GM21515 (cell line): ENCODE data around the gene ATP8B3.
"Not testable (repeated sequence)": the region's sequence is repeated elsewhere in the genome, so short reads cannot be mapped to it uniquely, and the experiment has no call there.

Experiments used
- ATAC-seq: cut with Tn5 transposase; IDR thresholded peaks from one replicate; pipeline ENCODE4 v1.9.1; 2021; ENCODE audit not compliant: unreplicated experiment

Gene ATP8B3

DNA sequence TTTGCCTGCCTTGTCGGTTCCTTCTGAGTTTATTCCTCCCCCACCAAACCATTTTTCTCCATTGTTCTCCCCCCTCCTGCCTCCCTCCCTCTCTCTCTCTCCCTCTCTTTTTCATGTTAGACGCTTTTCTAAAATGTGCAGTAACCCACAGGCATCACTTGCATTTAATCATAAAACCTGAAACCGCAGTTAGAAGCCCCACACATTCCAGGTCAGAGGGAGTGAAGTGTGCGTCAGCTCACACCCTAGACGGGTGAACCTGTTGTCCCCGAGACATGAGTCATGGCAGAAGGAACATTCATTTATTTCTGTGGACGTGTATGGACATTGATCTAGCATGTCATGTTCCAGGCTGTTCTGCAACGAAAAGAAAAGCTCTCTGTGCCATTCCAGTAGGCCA lies 38.9 kb downstream of the ATP8B3 start:
- no peak for ATAC-seq

DNA sequence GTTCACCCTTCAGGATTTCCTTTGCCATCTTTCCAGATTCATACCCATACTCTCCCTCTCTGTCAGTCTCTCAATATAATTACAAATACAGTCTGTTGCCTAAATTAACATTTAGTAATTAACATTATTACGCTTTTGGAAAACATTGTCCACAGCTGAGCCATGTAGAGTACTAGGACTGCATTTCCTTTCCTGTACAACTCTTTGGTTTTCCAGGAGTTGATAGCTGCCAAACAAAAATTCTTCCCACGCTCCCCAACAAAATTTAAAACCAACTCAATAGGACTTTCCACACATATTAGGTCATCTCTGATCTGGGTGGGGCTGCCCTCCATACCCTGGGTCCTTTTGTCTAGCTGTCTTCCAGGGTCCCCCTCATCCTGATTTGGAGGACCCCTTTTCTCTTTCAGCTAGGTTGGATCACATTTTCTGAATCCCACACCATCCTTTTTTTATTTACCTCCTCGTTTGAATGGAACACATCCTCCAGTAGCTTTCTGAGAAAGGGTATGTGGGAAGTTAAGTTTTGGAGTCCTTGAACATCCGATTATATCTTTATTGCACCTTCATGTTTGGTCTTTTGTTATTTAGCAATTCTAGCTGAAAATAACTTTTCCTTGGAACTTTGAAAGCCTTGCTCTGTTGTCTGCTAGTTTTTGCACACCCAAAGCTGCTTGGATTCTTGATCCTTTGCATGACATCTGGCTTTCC lies 41.1 kb downstream of the ATP8B3 start:
- ATAC-seq: no peak

GRCh38 chr19:1769645-1769985 lies 42.5 kb downstream of the ATP8B3 start:
- ATAC-seq: no peak

- ATAC-seq: no peak
Measured at GRCh38 chr19:1768918-1769644, 43.0 kb downstream of the ATP8B3 start.

GRCh38 chr19:1768248-1768647 lies 43.8 kb downstream of the ATP8B3 start:
- no peak for ATAC-seq

DNA sequence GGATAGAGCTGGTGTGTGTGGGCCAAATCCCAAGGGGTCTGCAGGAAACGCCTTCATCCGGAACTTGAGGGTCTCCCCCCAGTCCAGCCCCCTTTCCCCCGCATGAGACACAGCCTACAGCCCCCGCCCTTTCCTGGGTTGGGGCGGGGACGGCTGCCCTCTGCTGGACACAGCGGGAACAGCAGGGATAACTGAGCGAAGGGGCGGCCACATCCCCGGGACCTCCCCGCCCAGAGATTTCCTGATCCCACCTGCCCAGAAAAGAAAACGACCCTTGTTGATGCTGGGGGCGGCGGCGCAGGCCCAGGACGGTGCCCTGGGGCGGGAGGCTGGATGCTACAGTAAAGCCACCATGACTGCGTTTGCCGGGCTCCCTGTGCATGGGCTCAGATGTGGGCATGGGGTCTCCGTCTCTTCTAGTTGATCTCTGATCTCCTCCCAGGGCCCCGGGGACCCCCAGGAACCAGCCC lies 44.6 kb downstream of the ATP8B3 start:
- no peak for ATAC-seq

DNA sequence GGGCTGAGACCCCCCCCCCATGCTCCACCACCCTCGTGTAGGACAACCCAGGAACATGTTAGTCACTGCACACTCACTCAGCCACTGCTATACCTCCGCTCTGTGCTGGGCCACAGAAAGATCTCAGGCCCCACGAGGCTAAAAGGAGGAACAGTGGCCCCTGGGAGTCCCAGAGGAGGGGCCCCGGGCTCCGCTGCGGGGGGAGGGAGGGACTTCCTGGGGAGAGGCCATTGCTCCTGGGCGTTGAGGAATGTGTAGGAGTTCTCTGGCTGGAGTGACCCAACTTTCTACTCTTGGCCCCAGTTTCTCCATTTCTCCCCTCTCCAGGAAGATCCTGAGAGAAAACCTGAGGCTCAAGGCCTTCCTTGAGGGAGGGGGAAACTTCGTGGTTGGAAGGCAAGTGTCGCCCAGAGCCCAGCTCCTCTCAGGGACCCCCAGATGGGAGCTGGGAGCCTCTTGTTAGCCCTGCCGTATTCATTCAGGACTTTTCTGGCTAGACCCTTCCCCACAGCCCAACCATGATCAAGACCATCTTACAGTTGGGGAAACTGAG lies 45.2 kb downstream of the ATP8B3 start:
- ATAC-seq: no peak

- ATAC-seq: no peak
Measured at GRCh38 chr19:1765904-1766799, 45.9 kb downstream of the ATP8B3 start.

DNA sequence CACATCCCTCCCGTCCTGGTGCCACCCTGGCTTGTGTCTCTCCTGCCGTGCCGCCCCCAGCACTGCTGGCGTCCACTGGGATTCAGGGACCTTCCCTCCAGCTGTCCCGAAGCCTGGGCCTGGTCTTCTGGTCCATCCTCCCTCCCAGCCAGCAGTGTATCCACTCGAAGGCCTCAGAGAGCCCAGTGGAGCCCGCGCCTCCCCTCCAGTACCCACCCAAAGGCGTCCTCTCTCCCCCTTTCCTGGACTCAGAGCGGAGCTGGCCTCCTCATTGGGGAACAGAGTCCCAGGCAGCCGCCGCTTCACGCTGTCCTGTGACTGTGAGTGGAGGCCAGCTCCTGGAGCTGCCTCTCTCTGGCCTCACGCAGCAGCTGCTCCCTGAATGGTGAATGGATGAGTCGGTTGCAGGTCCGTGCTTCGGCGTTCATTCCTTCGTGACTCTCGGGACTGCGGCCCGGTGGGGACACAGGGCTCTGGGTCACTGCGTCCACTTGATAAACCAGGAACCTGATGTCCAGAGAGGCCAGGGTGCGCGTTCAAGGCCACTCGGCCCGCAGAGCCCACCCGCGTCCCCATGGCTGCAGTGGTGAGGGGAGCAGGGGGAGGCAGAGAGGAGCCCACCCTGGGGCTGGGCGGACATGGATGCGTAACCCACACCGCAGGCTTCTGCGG lies 46.7 kb downstream of the ATP8B3 start:
- no peak for ATAC-seq

DNA sequence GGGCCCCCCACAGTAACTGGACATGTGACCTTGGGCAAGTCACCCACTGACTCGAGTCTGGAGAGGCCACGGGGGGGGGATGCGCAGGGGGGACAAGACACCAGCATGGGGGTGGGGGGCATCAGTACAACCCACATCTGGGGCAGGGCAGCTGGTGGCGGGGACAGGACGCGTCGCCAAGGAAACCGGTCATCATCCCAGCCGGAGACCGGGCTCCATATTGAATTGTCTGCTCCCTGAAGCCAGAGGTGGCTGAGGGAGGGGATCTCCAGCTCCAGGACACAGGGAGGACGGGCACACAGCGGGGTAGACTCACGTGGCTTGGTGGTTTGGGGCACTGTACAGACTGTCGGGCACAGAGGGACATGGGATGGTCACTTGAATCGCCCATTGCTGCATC lies 47.3 kb downstream of the ATP8B3 start:
- ATAC-seq: no peak

- no peak for ATAC-seq
Measured at GRCh38 chr19:1763648-1764639, 48.1 kb downstream of the ATP8B3 start.

- no peak for ATAC-seq
Measured at GRCh38 chr19:1762243-1763117, 49.6 kb downstream of the ATP8B3 start.

GRCh38 chr19:1761528-1762242 lies 50.4 kb downstream of the ATP8B3 start:
- no peak for ATAC-seq

DNA sequence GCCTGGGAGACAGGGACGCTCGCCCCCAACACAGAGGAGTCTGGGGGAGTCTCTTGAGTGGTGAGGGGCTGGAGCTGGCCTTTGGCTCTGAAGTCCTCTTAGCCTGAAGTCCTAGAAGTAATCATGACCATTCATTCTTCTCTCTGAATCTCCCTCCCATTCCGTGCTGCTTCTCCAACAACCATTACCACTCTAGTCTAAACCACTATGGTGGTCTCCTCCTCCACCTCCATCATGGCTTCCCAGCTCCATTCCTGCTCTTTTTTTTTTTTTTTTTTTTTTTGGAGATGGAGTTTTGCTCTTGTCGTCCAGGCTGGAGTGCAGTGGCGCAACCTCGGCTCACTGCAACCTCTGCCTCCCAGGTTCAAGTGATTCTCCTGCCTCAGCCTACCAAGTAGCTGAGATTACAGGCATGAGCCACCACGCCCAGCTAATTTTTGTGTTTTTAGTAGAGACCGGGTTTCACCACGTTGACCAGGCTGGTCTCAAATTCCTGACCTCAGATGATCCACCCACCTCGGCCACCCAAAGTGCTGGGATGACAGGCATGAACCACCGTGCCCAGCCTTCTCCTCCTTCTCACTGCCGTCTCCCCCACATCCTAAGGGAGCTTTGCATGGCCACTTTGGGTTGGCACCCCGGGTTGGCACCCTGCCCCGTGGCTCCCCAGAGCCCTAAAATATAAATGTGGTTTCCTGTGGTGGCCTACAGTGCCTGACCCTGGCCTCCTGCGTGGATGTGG lies 51.1 kb downstream of the ATP8B3 start:
- not testable (repeated sequence) for ATAC-seq

GRCh38 chr19:1760020-1760419 lies 52.1 kb downstream of the ATP8B3 start:
- ATAC-seq: no peak

GRCh38 chr19:1758959-1759903 lies 52.8 kb downstream of the ATP8B3 start:
- no peak for ATAC-seq
